PC-9 (cell line): ENCODE data around the gene PPP1R3D. TPM values are rescaled to one million over a fixed set of nuclear protein-coding genes. Genes with fewer than 3 reads are reported as not detected.

Source experiments
- BruUV-seq: library from RNA; stranded (reverse); fragments of 400-500 nt; replicated peaks from 2 replicates; lab custom pipeline; 2021; lab: Mats Ljungman, UMichigan
- CTCF ChIA-PET: fragments of 300-600 bp; sonication (Branson Sonifier 250); formaldehyde crosslinking; loops from one replicate; lab custom pipeline; 2022; ENCODE audit warnings: antibody characterized with exemption; lab: Charles Lee
- POLR2A ChIA-PET: fragments of 300-600 bp; sonication (Branson Sonifier 250); formaldehyde crosslinking; loops from one replicate; lab custom pipeline; 2022; ENCODE audit warnings: antibody characterized with exemption; ENCODE audit not compliant: unreplicated experiment; lab: Charles Lee
- DNase-seq, 2 experiments: peaks; one replicate each; pipeline versions ENCODE4 v3.0.0 to v3.0.0-alpha.2; 2015 to 2022; ENCODE audit warnings: mixed read lengths in 1 of 2
- H2AFZ ChIP-seq: fragments of 200-600 bp; sonication (generic); 2 replicates; pipeline ENCODE4 v1.8.1; 2017; ENCODE audit warnings: antibody characterized with exemption
- H3F3A ChIP-seq: fragments of 200-600 bp; sonication (generic); 2 replicates; pipeline ENCODE4 v1.8.1; 2017; ENCODE audit warnings: antibody characterized with exemption, mild to moderate bottlenecking, low read depth; ENCODE audit not compliant: insufficient read depth
- H3K27ac ChIP-seq: fragments of 200-600 bp; sonication (generic); 2 replicates; pipeline ENCODE4 v1.6.1; 2016; ENCODE audit warnings: mixed run types
- H3K27me3 ChIP-seq: fragments of 200-600 bp; sonication (generic); 2 replicates; pipeline ENCODE4 v1.6.1; 2016; ENCODE audit warnings: low read depth, mixed run types; ENCODE audit not compliant: insufficient read depth
- H3K36me3 ChIP-seq: fragments of 200-600 bp; sonication (generic); 2 replicates; pipeline ENCODE4 v1.6.1; 2016; ENCODE audit warnings: low read depth, mixed run types
- H3K4me1 ChIP-seq: fragments of 200-600 bp; sonication (generic); replicated peaks from 2 replicates; pipeline ENCODE4 v1.6.1; 2016; ENCODE audit warnings: mixed run types; ENCODE audit not compliant: insufficient read depth
- H3K4me2 ChIP-seq: fragments of 200-600 bp; sonication (generic); 2 replicates; pipeline ENCODE4 v1.6.1; 2017; ENCODE audit warnings: mixed run types
- H3K4me3 ChIP-seq: fragments of 200-600 bp; sonication (generic); 2 replicates; pipeline ENCODE4 v1.6.1; 2016; ENCODE audit warnings: mixed run types
- H3K79me2 ChIP-seq: fragments of 200-600 bp; sonication (generic); 2 replicates; pipeline ENCODE4 v1.6.1; 2017; ENCODE audit warnings: low read depth, mixed run types
- H3K9me2 ChIP-seq: fragments of 200-600 bp; sonication (generic); 2 replicates; pipeline ENCODE4 v1.8.1; 2017; ENCODE audit warnings: mild to moderate bottlenecking; ENCODE audit not compliant: insufficient read depth
- H3K9me3 ChIP-seq: fragments of 200-600 bp; sonication (generic); 2 replicates; pipeline ENCODE4 v1.8.1; 2016; ENCODE audit warnings: low read depth; ENCODE audit not compliant: insufficient read depth
- H4K20me1 ChIP-seq: fragments of 200-600 bp; sonication (generic); 2 replicates; pipeline ENCODE4 v1.8.1; 2017; ENCODE audit not compliant: insufficient read depth
- CTCF ChIP-seq: fragments of 200-600 bp; sonication (generic); conservative IDR thresholded peaks from 2 replicates; pipeline ENCODE4 v1.6.1; 2017; ENCODE audit warnings: mixed run types, antibody characterized with exemption, mild to moderate bottlenecking, moderate library complexity
- EZH2 ChIP-seq: fragments of 200-600 bp; sonication (generic); IDR thresholded peaks from 2 replicates; pipeline ENCODE4 v1.8.0; 2017; ENCODE audit warnings: antibody characterized with exemption, low read depth
- intact Hi-C: fragments of 100-400 bp; cut with micrococcal nuclease; formaldehyde crosslinking; loops from one replicate; pipeline ENCODE4 v1.10.0; 2022; ENCODE audit not compliant: unreplicated experiment
- total RNA-seq: library from RNA; stranded (reverse); gene quantifications from 2 replicates; pipeline ENCODE4 v1.2.3, GENCODE V29; 2021

Gene PPP1R3D
- total RNA-seq, 1 experiment from 2014 or later = 9.9 TPM

- CTCF ChIA-PET = no interaction called here
- no peak for TF ChIP-seq CTCF
- TF ChIP-seq EZH2 = no peak
- H4K20me1 ChIP-seq = no peaks in the 10 kb centered on the region
- no peak for DNase-seq
- peaks cover 46% of the 10 kb centered on the region for H3K4me1 ChIP-seq
- H3K79me2 ChIP-seq = peaks cover 43% of the 10 kb centered on the region
- peak overlapping the region; percentile 72 for H3K4me3 ChIP-seq
- H3K9me2 ChIP-seq = no peaks in the 10 kb centered on the region
- no TSS peak for BruUV-seq
- no peaks in the 10 kb centered on the region for H3K27me3 ChIP-seq
- peaks cover 12% of the 10 kb centered on the region; the same call in 1 of the 2 replicates for H3K36me3 ChIP-seq
- POLR2A ChIA-PET = no interaction called here
- H3K9me3 ChIP-seq = no peaks in the 10 kb centered on the region; the same call in 1 of the 2 replicates
- no peak overlapping the region for H2AFZ ChIP-seq
- peaks cover 46% of the 10 kb centered on the region for H3F3A ChIP-seq
- intact Hi-C loops = loop anchor here (5.0 to 10.0 kb wide), 2 partner anchors 45 to 347 kb away; no protein-coding TSS in a partner anchor
- no peak overlapping the region for H3K27ac ChIP-seq
- H3K4me2 ChIP-seq = peak overlapping the region; percentile 83
Measured at GRCh38 chr20:59942245-59942644, 2.1 kb upstream of the PPP1R3D start.

- CTCF ChIA-PET = no interaction called here
Measured at GRCh38 chr20:59940956-59941294, 820 bp upstream of the PPP1R3D start.

GRCh38 chr20:59939879-59940128 is 301 bp downstream of the PPP1R3D start:
- Histone ChIP-seq H3K27me3 (no peaks in the 10 kb centered on the region), H2AFZ (peak overlapping the region; percentile 97), H3K9me2 (no peaks in the 10 kb centered on the region), H3F3A (peaks cover 37% of the 10 kb centered on the region), H3K4me2 (peak overlapping the region; percentile 83), H3K4me1 (peaks cover 50% of the 10 kb centered on the region), H3K4me3 (peak overlapping the region; percentile 72), H3K79me2 (peaks cover 63% of the 10 kb centered on the region), H3K27ac (peak overlapping the region; percentile 81), H3K9me3 (no peaks in the 10 kb centered on the region; the same call in 1 of the 2 replicates), H4K20me1 (0 out of 2 replicates have a peak, but pooled peaks cover 8% of the 10 kb centered on the region), H3K36me3 (peaks cover 18% of the 10 kb centered on the region)
- ChIA-PET CTCF (no interaction called here), POLR2A (interaction anchor here (0.7 to 1.0 kb wide), 4 partner anchors 14 to 109 kb away, joined by 3 to 10 read pairs (median 4); no protein-coding TSS in a partner anchor)
- no TSS peak for BruUV-seq
- TF ChIP-seq EZH2 (no peak), CTCF (no peak)
- intact Hi-C loops = loop anchor here (2.0 to 10.0 kb wide), 3 partner anchors 47 to 345 kb away; no protein-coding TSS in a partner anchor
- no peak for DNase-seq

More at GRCh38 chr20:59940956-59941294, 820 bp upstream of the PPP1R3D start:
- TSS peak; percentile 56 for BruUV-seq
- POLR2A ChIA-PET = no interaction called here
- H3K27ac ChIP-seq = peak overlapping the region; percentile 81
- no peaks in the 10 kb centered on the region for H3K27me3 ChIP-seq
- peaks cover 45% of the 10 kb centered on the region for H3F3A ChIP-seq
- no peaks in the 10 kb centered on the region; the same call in 1 of the 2 replicates for H3K9me3 ChIP-seq
- 0 out of 2 replicates have a peak, but pooled peaks cover 8% of the 10 kb centered on the region for H4K20me1 ChIP-seq
- H3K36me3 ChIP-seq = peaks cover 17% of the 10 kb centered on the region; the same call in 1 of the 2 replicates
- intact Hi-C loops = loop anchor here (2.0 to 10.0 kb wide), 3 partner anchors 46 to 346 kb away; no protein-coding TSS in a partner anchor
- peaks cover 56% of the 10 kb centered on the region for H3K79me2 ChIP-seq
- H2AFZ ChIP-seq = peak overlapping the region; percentile 92
- peaks cover 54% of the 10 kb centered on the region for H3K4me1 ChIP-seq
- no peak for TF ChIP-seq EZH2
- H3K9me2 ChIP-seq = no peaks in the 10 kb centered on the region
- H3K4me3 ChIP-seq = peak overlapping the region; percentile 72
- peak overlapping the region; percentile 83 for H3K4me2 ChIP-seq
- no peak for DNase-seq
